Measurements from ENCODE around the gene KRAS. TPM values are rescaled to one million over a fixed set of nuclear protein-coding genes. Genes with fewer than 3 reads are reported as not detected.
"Not testable (repeated sequence)": the region's sequence is repeated elsewhere in the genome, so short reads cannot be mapped to it uniquely, and the experiment has no call there.

The KRAS gene
- 7.5 TPM for polyA plus RNA-seq (2012; ENCODE audit: missing spikeins)

DNA sequence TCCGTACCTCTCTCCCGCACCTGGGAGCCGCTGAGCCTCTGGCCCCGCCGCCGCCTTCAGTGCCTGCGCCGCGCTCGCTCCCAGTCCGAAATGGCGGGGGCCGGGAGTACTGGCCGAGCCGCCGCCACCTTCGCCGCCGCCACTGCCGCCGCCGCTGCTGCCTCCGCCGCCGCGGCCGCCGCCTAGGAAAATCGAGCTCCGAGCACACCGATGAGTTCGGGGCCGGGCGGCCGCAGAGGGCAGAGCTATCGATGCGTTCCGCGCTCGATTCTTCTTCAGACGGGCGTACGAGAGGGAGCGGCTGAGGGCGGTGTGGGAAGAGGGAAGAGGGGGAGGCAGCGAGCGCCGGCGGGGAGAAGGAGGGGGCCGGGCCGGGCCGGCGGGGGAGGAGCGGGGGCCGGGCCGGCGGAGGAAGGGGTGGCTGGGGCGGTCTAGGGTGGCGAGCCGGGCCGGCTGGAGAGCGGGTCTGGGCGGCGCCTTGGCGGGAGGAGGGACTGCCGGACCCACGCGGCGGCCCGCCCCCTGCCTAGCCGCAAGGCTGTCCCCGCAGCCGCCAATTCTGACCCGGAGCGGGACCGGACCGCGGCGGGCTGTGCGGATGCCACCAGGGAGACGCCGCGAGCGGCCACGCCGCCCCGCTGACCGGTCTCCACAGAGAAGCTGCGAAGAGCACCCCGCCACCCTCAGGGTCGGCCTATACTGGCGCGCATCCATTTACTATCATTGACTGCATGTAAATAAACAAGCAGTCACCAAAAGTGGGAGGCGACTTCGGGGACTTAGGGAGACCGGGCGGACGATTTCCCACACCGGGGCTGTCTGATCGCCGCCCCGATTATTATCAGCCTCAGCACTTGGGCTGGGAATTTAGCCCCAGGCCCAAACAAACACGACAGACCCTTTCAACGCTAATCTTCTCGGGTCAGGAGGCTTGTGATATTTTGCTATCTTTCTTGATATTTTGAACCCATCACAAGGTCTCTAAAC, at the start of gene KRAS:
KRAS (minus strand) TSS at position 186 of the 987 bp plus-strand sequence.
- peak; percentile 98 for FAIRE-seq
- peak; percentile 62; the same call in 1 of the 2 replicates for TF ChIP-seq POLR2A (IDR thresholded peaks at IDR 0.05; ENCODE audit: low read depth, low read length)
- no peak for TF ChIP-seq TAF1 (IDR thresholded peaks at IDR 0.05; ENCODE audit: borderline replicate concordance, low read depth, low read length)
- DNase-seq (ENCODE audit: insufficient read length) = peak; percentile 72

DNA sequence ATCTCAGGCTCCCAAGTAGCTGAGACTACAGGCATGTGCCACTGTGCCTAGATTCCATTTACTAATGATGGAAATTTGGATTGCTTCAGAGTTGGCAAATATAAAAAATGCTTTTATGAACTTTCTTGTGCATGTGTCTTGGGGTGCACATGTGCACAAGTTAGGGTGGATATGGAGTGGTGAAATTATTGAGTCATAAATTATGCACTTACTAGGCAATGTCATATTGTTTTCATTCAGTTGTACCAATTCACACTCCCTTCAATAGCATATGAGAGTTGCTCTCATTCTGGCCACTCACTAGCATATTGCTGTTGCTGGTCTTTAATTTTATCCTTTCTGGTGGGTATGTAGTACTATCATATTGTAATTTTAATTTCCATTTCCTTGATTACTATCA, 45.7 kb upstream of the KRAS start:
- no peak for FAIRE-seq
- TF ChIP-seq POLR2AphosphoS5 (IDR thresholded peaks at IDR 0.05; ENCODE audit: low read depth, low read length) (no peak), TAF1 (IDR thresholded peaks at IDR 0.05; ENCODE audit: borderline replicate concordance, low read depth, low read length) (no peak), POLR2A (IDR thresholded peaks at IDR 0.05; ENCODE audit: low read depth, low read length) (no peak)
- no peak for DNase-seq (ENCODE audit: insufficient read length)

DNA sequence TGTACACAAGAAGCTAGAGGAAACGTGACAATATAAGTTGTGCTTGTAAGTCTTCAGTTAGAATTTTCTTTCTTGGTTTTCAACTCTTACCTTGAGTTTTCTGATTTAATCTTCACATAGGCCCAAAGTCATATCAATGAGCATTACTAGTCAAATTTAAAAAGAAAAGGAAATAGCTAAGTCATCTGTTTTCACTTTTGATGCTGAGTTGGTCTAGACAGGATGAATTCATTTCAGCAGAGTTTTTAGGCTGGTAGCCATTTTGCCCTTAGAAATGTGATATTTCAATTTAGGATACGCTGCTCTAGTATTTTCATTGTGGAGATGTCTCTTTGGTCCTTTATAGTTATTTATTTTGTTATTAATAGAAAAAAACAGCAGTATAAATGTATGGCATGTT, 44.6 kb upstream of the KRAS start:
- TF ChIP-seq POLR2AphosphoS5 (IDR thresholded peaks at IDR 0.05; ENCODE audit: low read depth, low read length) (no peak), POLR2A (IDR thresholded peaks at IDR 0.05; ENCODE audit: low read depth, low read length) (no peak), TAF1 (IDR thresholded peaks at IDR 0.05; ENCODE audit: borderline replicate concordance, low read depth, low read length) (no peak)
- DNase-seq (ENCODE audit: insufficient read length) (no peak), FAIRE-seq (no peak)

DNA sequence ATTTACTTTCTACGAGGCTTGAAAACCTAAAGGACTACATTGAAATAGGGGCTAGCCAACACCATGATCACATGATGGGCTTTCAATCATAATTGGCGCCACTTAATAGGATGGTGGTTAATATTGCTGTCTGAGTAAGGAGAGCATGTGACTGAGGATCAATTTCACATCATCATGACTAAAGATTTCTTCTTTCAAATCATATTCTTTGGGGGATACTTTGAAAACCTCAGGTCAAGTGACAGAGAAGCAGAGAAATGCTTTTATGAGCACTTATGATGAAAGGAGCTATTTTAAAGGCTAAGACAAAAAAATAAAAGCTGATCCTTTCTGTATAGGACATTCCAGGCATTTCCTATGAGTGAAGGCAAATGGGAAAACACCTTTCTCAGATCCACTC, 42.9 kb upstream of the KRAS start:
- FAIRE-seq = no peak
- TF ChIP-seq POLR2AphosphoS5 (IDR thresholded peaks at IDR 0.05; ENCODE audit: low read depth, low read length) (no peak), TAF1 (IDR thresholded peaks at IDR 0.05; ENCODE audit: borderline replicate concordance, low read depth, low read length) (no peak), POLR2A (IDR thresholded peaks at IDR 0.05; ENCODE audit: low read depth, low read length) (no peak)
- DNase-seq (ENCODE audit: insufficient read length) = no peak

DNA sequence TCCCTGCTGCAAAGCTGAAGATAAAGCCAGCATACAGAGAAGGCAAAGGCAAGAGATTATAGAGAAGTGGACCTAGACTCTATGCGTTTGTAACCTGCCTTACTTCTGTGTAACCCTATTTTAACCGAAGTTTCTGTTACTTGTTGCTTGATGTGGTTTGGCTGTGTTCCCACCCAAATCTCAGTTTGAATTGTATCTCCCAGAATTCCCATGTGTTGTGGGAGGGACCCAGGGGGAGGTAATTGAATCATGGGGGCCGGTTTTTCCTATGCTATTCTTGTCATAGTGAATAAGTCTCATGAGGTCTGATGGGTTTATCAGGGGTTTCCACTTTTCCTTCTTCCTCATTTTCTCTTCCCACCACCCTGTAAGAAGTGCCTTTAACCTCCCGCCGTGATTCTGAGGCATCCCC, 42.1 kb upstream of the KRAS start:
- FAIRE-seq; DNase-seq (ENCODE audit: insufficient read length): not testable (repeated sequence)

DNA sequence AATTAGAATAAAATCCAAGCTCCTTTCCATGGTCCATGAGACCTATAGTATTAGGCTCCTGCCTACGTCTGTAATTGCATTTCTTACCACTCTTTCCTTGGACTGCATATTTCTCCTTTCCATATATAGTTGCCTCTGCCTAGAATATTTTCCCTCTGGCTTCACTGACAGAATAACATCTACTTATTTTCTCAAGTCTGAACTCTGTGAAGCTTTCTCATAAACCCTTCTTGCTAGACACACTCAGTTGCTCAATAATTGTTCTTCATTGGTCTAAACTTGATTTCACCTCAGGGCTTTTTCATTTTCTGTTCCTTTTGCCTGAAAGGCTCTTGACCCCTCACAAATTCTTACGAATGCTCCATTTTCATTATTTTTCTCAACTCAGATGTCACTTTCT, 36.9 kb upstream of the KRAS start:
- DNase-seq (ENCODE audit: insufficient read length) (no peak), FAIRE-seq (no peak)
- TF ChIP-seq TAF1 (IDR thresholded peaks at IDR 0.05; ENCODE audit: borderline replicate concordance, low read depth, low read length) (no peak), POLR2A (IDR thresholded peaks at IDR 0.05; ENCODE audit: low read depth, low read length) (no peak), POLR2AphosphoS5 (IDR thresholded peaks at IDR 0.05; ENCODE audit: low read depth, low read length) (no peak)

DNA sequence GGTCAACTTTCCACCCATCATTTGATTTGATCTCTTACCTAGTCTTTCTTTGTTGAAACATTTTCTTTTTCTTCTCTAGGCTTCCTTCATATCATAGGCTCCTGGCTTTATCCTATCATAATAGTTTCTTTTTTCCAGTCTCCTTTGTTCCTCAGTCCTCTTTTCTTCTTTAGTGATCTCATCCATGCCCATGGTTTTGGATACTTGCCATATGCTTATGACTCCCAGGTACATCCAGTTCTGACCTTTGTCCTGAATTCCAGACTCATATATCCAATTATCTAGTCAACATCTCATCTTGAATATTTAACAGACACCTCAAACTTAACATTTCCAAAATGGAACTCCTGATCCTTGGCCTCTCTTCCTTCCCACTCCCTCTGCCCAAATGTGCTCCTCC, 36.1 kb upstream of the KRAS start:
- FAIRE-seq (no peak), DNase-seq (ENCODE audit: insufficient read length) (no peak)
- TF ChIP-seq POLR2A (IDR thresholded peaks at IDR 0.05; ENCODE audit: low read depth, low read length) (no peak), POLR2AphosphoS5 (IDR thresholded peaks at IDR 0.05; ENCODE audit: low read depth, low read length) (no peak), TAF1 (IDR thresholded peaks at IDR 0.05; ENCODE audit: borderline replicate concordance, low read depth, low read length) (no peak)

DNA sequence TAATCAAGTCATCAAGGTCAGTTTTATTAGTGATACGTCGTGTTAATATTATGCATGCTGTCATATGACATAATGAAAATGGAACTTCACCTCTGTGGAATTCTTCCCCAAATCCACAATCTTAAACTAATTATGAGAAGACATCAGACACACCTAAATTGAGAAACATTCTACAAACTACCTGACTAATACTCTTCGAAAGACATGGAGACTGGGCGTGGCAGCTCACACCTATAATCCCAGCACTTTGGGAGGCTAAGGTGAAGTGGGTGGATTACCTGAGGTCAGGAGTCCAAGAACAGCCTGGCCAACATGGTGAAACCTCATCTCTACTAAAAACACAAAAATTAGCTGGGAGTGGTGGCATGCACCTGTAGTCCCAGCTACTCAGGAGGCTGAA, 33.3 kb upstream of the KRAS start:
- no peak for FAIRE-seq

DNA sequence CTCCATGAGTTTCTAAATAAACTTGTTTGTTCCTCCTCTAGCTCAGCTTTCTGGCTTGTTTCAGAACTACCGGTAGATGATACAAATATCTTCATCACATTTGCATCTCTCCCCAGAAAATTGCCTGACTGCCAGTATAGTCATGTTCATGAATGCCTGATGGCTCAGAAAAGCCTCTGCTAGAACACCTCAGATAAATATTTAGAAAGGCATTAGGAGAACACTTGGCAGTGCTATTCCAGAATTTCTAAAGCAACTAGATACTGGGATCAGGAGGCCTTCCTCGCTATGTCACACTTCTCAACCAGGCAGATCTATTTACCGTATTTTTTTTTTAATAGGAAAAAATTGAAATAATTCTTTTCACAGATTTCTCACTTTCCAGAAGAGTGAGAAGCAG, 32.3 kb upstream of the KRAS start:
- TF ChIP-seq TAF1 (IDR thresholded peaks at IDR 0.05; ENCODE audit: borderline replicate concordance, low read depth, low read length) = no peak
- TF ChIP-seq POLR2A (IDR thresholded peaks at IDR 0.05; ENCODE audit: low read depth, low read length) = no peak
- no peak for TF ChIP-seq POLR2AphosphoS5 (IDR thresholded peaks at IDR 0.05; ENCODE audit: low read depth, low read length)
- FAIRE-seq (no peak), DNase-seq (ENCODE audit: insufficient read length) (no peak)

More for the DNA sequence above, 33.3 kb upstream of the KRAS start:
- no peak for TF ChIP-seq POLR2A (IDR thresholded peaks at IDR 0.05; ENCODE audit: low read depth, low read length)
- no peak for TF ChIP-seq TAF1 (IDR thresholded peaks at IDR 0.05; ENCODE audit: borderline replicate concordance, low read depth, low read length)
- TF ChIP-seq POLR2AphosphoS5 (IDR thresholded peaks at IDR 0.05; ENCODE audit: low read depth, low read length) = no peak
- DNase-seq (ENCODE audit: insufficient read length) = no peak

DNA sequence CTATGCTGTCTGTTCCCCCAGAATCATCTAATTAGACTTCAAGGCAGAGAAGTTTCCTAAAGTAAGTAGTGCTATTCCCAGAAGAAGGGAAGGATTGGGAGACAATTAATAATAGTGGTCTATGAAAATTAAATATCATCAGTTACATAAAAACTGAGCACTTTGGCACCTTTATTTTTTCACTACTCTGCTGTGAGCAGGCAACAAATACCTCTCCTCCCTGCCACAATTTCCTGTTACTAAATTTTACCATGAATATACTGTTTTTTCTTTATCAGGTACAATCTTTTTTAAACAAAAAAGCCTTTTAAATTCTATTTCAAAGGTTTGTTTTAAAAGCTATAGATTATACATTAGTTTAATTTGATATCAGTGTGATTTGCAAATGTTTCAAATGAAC, 29.4 kb upstream of the KRAS start:
- DNase-seq (ENCODE audit: insufficient read length) (no peak), FAIRE-seq (no peak)
- no peak for TF ChIP-seq POLR2A (IDR thresholded peaks at IDR 0.05; ENCODE audit: low read depth, low read length)
- TF ChIP-seq POLR2AphosphoS5 (IDR thresholded peaks at IDR 0.05; ENCODE audit: low read depth, low read length) = no peak
- TF ChIP-seq TAF1 (IDR thresholded peaks at IDR 0.05; ENCODE audit: borderline replicate concordance, low read depth, low read length) = no peak

DNA sequence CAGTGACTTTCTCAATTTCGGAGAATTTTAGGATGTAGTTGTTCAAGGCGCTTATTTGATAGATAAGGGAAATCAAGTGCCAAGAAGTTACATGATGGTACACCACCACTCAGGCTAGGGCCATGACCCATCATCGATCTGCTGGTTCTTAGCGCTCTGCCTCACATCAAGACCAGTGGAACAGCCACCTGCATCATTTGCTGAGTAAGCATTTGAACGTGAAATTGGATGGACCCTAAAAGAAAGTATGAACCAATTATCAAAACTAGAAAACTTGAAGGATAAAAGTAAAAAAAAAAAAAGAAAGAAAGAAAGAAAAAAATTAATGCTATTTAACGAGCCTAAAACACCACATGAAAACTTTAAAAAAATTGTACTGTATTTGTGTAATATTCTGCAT, 27.5 kb upstream of the KRAS start:
- FAIRE-seq (no peak), DNase-seq (ENCODE audit: insufficient read length) (no peak)
- TF ChIP-seq POLR2A (IDR thresholded peaks at IDR 0.05; ENCODE audit: low read depth, low read length) (no peak), POLR2AphosphoS5 (IDR thresholded peaks at IDR 0.05; ENCODE audit: low read depth, low read length) (no peak), TAF1 (IDR thresholded peaks at IDR 0.05; ENCODE audit: borderline replicate concordance, low read depth, low read length) (no peak)

DNA sequence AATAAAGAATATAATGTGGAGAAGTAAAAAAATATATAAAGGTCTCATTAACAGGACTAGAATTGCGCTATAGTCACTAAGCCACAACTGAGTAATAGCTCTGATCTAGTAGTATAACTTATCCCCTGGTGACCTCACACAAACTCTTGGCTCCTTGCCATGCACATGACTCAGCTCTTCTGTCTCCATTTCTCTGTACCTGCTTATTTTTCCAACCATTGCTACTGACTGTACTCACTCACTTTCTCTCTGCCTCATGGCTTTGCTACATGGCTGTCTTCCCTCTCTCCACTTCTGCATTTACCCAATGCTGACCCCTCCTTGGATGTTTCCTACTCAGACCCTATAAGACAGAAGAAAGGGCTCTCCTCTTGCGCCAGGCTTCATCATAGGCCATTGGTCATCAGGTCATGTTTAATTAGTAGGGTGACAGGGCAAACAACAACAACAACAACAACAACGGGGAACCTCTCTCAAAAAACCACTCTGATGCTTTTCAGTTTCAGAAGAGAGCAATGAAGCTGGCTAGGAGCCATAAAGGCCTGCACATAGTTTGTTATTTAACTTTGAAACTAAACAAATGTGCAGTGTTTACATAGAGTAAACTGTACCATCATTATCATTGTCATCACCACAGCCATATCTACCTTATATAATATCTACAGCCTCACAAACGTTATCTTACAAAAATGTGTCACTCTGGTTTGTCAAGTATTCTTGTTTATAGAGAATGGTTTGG, 25.6 kb upstream of the KRAS start:
- FAIRE-seq (no peak), DNase-seq (ENCODE audit: insufficient read length) (no peak)
- TF ChIP-seq TAF1 (IDR thresholded peaks at IDR 0.05; ENCODE audit: borderline replicate concordance, low read depth, low read length) (no peak), POLR2A (IDR thresholded peaks at IDR 0.05; ENCODE audit: low read depth, low read length) (no peak), POLR2AphosphoS5 (IDR thresholded peaks at IDR 0.05; ENCODE audit: low read depth, low read length) (no peak)

Measured in GM12892 (cell line).